Upper lobe of left lung (tissue), 6 donors: Measurements from ENCODE around the gene AMER3. TPM values are rescaled to one million over a fixed set of nuclear protein-coding genes. Genes with fewer than 3 reads are reported as not detected.
A peak's percentile ranks its signal among the peaks of the same experiment; 100 is the strongest.

Source experiments
- ATAC-seq, 2 donors: fragments of 200-7000 bp; cut with Tn5 transposase; one replicate each; pipeline ENCODE4 v1.9.1; 2022; ENCODE audit warnings: mild to moderate bottlenecking in 2 of 2, moderate library complexity in 2 of 2; ENCODE audit not compliant: low FRiP score in 2 of 2
- DNase-seq, 2 donors: peaks; one replicate each; pipeline ENCODE4 v3.0.0-alpha.2; 2019 to 2020
- H3K27ac ChIP-seq, 4 donors: fragments of 200-600 bp; sonication (generic); one replicate each; pipeline ENCODE4 v1.5.1; 2016 to 2019
- H3K27me3 ChIP-seq, 4 donors: fragments of 200-600 bp; sonication (generic); one replicate each; pipeline ENCODE4 v1.5.1; 2017 to 2019
- H3K36me3 ChIP-seq, 4 donors: fragments of 200-600 bp; sonication (generic); one replicate each; pipeline ENCODE4 v1.5.1; 2016 to 2019
- H3K4me1 ChIP-seq, 4 donors: fragments of 200-600 bp; sonication (generic); one replicate each; pipeline ENCODE4 v1.5.1; 2018 to 2019
- H3K4me3 ChIP-seq, 4 donors: fragments of 200-600 bp; sonication (generic); one replicate each; pipeline ENCODE4 v1.5.1; 2017 to 2019; ENCODE audit warnings: mild to moderate bottlenecking in 2 of 4, moderate library complexity in 1 of 4
- H3K9me3 ChIP-seq, 4 donors: fragments of 200-600 bp; sonication (generic); one replicate each; pipeline ENCODE4 v1.5.1; 2018 to 2019
- CTCF ChIP-seq, 6 experiments: fragments of 450-650 bp in 4 of 6; fragments of 200-600 bp in 2 of 6; sonication (generic) in 2 of 6; IDR thresholded peaks; one replicate each; pipeline ENCODE4 v1.5.1; 2016 to 2019; ENCODE audit warnings: antibody characterized with exemption in 6 of 6
- EP300 ChIP-seq, 4 donors: sonication (generic); formaldehyde crosslinking; IDR thresholded peaks; one replicate each; pipeline ENCODE4 v1.5.1; 2017; ENCODE audit warnings: antibody characterized with exemption in 4 of 4, control low read depth in 2 of 4
- POLR2A ChIP-seq, 4 donors: fragments of 450-650 bp; IDR thresholded peaks; one replicate each; pipeline ENCODE4 v1.5.1; 2016 to 2017; ENCODE audit warnings: antibody characterized with exemption in 4 of 4, mild to moderate bottlenecking in 2 of 4
- POLR2AphosphoS5 ChIP-seq, 2 donors: sonication (generic); formaldehyde crosslinking; IDR thresholded peaks; one replicate each; pipeline ENCODE4 v1.5.1; 2017; ENCODE audit warnings: antibody characterized with exemption in 2 of 2
- WGBS, 2 donors: methylation state at CpG; one replicate each; pipeline ENCODE4 v1.1.5; 2017 to 2018; 5-methylcytosine and 5-hydroxymethylcytosine counted together
- total RNA-seq, 6 donors: library from RNA; depleted of rRNA in 4 of 6; stranded (reverse); fragments of >200 nt in 4 of 6; gene quantifications; one replicate each; pipeline versions ENCODE4 v1.1.0 to v1.2.1, GENCODE V29; 2016 to 2021
- donor health status: DM: no; HTN: no; CAD: no; lungs with moderate emphysema.
- donor health status: DM: no; HTN: yes; CAD: no; lungs with severe emphysema.

Gene AMER3
- total RNA-seq, 6 donors from 2014 or later = not detected

GRCh38 chr2:130756053-130756873, 923 bp downstream of the AMER3 start:
- H3K27me3 ChIP-seq = peaks cover 0 to 21% (median 10%) of the 10 kb centered on the region in 4 donors
- no peak overlapping the region for H3K27ac ChIP-seq
- TF ChIP-seq CTCF (IDR thresholded peaks at IDR 0.05) = peak in 1 of 6 experiments; percentile 22
- TF ChIP-seq POLR2A (IDR thresholded peaks at IDR 0.05) = no peak
- ATAC-seq = peak in 1 of 2 donors; percentile 58
- H3K4me1 ChIP-seq = peaks cover 3 to 14% (median 7%) of the 10 kb centered on the region in 4 donors
- peak in 1 of 2 donors; percentile 87 for DNase-seq
- WGBS, 2 donors = 8 to 10% methylated on average over 13 to 45 of the region's 80 CpGs
- H3K36me3 ChIP-seq = no peaks in the 10 kb centered on the region
- peak overlapping the region in 3 of 4 donors; percentile 32 to 41 (median 34) for H3K4me3 ChIP-seq
- H3K9me3 ChIP-seq = no peaks in the 10 kb centered on the region

DNA sequence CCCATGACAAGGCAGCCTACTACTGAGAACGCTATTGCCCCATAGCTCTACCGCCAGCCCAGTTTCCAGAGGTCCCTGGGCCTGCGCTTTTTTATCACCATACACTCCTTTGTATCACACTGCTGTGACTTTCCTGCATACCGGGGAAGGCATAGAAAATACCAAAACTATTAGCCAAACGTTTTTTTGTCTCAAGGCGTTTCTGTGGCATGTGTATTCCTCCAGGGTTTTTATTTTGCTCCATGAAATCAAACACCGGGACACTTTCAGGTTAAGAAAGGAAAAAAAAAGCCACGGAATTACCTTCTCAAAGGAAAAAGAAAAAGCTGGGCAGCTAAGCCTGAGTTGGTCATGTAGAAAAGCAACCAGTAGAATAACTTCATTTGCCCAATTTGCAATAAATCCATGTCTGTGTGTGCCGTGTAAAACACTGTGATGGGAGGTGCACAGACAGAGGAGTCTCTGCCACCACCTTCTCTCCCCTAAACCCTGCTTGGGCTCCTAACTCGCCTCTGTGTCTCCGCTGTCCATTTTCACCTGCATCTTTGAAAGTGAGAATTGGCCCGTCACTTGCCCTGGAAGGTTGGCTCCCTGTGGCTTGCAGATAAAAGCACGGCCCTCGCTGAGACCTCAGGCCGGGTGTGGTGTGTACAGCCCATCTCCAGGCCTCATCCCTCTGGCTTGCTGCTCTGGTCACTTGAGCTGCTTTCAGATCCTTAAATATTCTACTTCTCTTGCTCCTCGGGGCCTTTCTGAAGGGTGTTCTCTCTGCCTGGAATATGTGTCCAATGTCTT, 1.7 kb downstream of the AMER3 start:
- Histone ChIP-seq H3K4me3 (no peak overlapping the region), H3K27me3 (peaks cover 0 to 21% (median 10%) of the 10 kb centered on the region in 4 donors), H3K27ac (no peak overlapping the region), H3K36me3 (no peaks in the 10 kb centered on the region), H3K4me1 (peaks cover 3 to 14% (median 7%) of the 10 kb centered on the region in 4 donors), H3K9me3 (no peaks in the 10 kb centered on the region)
- TF ChIP-seq POLR2A (IDR thresholded peaks at IDR 0.05) (no peak), POLR2AphosphoS5 (IDR thresholded peaks at IDR 0.05) (no peak)
- no peak for ATAC-seq
- no peak for DNase-seq
- WGBS, 2 donors = 30 to 34% methylated on average over 16 of the region's 16 CpGs

DNA sequence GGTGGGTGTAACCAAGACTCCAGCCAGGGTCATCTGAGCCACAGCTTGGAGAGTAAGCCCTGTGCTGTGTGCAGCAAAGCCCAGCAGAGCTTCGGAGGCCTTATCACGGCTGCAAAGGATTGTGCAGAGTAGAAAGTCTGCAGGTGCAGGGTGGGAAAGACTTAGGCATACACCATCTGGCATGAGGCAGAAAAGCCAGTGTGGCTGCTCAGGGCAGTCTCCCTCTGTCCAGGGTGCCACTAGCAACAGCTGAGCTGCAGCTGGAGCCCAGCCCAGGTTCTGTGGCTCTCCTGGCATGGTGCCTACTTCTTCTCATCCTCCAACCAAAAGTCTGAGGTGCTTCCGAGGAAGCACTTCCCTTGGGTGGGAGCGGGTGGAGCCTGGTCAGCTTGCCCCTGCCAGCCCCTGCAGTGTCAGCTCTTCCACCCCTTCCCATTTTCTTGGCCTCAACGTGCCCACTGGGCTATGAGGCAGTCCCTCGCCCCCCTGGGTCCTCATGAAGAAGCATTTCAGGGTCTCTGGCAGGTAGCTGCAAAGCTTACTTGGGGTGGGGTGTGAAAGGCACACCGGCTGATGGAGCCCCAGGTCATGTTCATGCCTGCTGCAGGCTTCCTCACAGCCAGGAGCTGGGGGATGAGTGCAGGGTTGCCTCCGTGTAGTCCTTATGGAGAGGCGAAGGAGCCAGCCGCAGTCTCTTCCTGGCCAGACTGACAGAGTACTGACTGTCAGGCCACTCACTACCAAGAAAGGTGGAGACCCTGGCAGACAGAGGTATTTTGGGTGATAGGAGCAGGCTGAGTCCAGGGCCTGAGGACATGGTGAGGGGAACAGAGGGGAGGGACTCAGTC, 4.8 kb downstream of the AMER3 start:
- ATAC-seq (no peak), DNase-seq (no peak)
- H3K27ac ChIP-seq = no peak overlapping the region
- H3K36me3 ChIP-seq = no peaks in the 10 kb centered on the region
- no peak overlapping the region for H3K4me3 ChIP-seq
- 56 to 64% methylated on average over 8 to 10 of the region's 10 CpGs for WGBS, 2 donors
- H3K27me3 ChIP-seq = peaks cover 0 to 20% (median 10%) of the 10 kb centered on the region in 4 donors
- no peaks in the 10 kb centered on the region for H3K9me3 ChIP-seq
- no peak for TF ChIP-seq POLR2AphosphoS5 (IDR thresholded peaks at IDR 0.05)
- no peak for TF ChIP-seq EP300 (IDR thresholded peaks at IDR 0.05)
- TF ChIP-seq CTCF (IDR thresholded peaks at IDR 0.05) = no peak
- TF ChIP-seq POLR2A (IDR thresholded peaks at IDR 0.05) = no peak
- H3K4me1 ChIP-seq = peaks cover 3 to 14% (median 7%) of the 10 kb centered on the region in 4 donors

- Histone ChIP-seq H3K9me3 (no peaks in the 10 kb centered on the region), H3K4me3 (no peak overlapping the region), H3K36me3 (no peaks in the 10 kb centered on the region), H3K27ac (no peak overlapping the region), H3K4me1 (peaks cover 0 to 4% (median 2%) of the 10 kb centered on the region in 4 donors), H3K27me3 (peaks cover 0 to 13% (median 5%) of the 10 kb centered on the region in 4 donors)
- TF ChIP-seq CTCF (IDR thresholded peaks at IDR 0.05) (no peak), POLR2AphosphoS5 (IDR thresholded peaks at IDR 0.05) (no peak), POLR2A (IDR thresholded peaks at IDR 0.05) (no peak), EP300 (IDR thresholded peaks at IDR 0.05) (no peak)
- ATAC-seq = no peak
- no peak for DNase-seq
- 68 to 75% methylated on average over 10 to 14 of the region's 14 CpGs for WGBS, 2 donors
Observed at GRCh38 chr2:130760754-130761751, 5.7 kb downstream of the AMER3 start.
